H9 (cell line): ENCODE data around the gene TMEM108. TPM values are rescaled to one million over a fixed set of nuclear protein-coding genes. Genes with fewer than 3 reads are reported as not detected.

Experiments
- DNase-seq: peaks from one replicate; pipeline ENCODE4 v3.0.0-alpha.2; 2017
- H2AFZ ChIP-seq: one replicate; pipeline ENCODE4 v1.6.1; 2013; ENCODE audit warnings: mild to moderate bottlenecking, low read length, control low read depth, moderate library complexity
- H2AK5ac ChIP-seq: 2 replicates; pipeline ENCODE4 v1.6.1; 2013; ENCODE audit warnings: low read length, control low read depth, mixed read lengths; ENCODE audit not compliant: insufficient read length
- H2BK120ac ChIP-seq: one replicate; pipeline ENCODE4 v1.6.1; 2013; ENCODE audit warnings: low read depth, mild to moderate bottlenecking, low read length, control low read depth, inconsistent platforms; ENCODE audit not compliant: poor library complexity, severe bottlenecking
- H2BK12ac ChIP-seq: 2 replicates; pipeline ENCODE4 v1.6.1; 2013; ENCODE audit warnings: low read length, control low read depth, mixed read lengths, low read depth; ENCODE audit not compliant: insufficient read length
- H2BK15ac ChIP-seq: 2 replicates; pipeline ENCODE4 v1.6.1; 2013; ENCODE audit warnings: low read depth, low read length, control low read depth
- H2BK20ac ChIP-seq: one replicate; pipeline ENCODE4 v1.6.1; 2013; ENCODE audit warnings: low read depth, mild to moderate bottlenecking, low read length, control low read depth, inconsistent platforms; ENCODE audit not compliant: poor library complexity, severe bottlenecking
- H2BK5ac ChIP-seq: 2 replicates; pipeline ENCODE4 v1.6.1; 2013; ENCODE audit warnings: low read length, control low read depth, mixed read lengths; ENCODE audit not compliant: insufficient read length
- H3K14ac ChIP-seq: 2 replicates; pipeline ENCODE4 v1.6.1; 2013; ENCODE audit warnings: low read length, control low read depth; ENCODE audit not compliant: insufficient read depth
- H3K18ac ChIP-seq: 2 replicates; pipeline ENCODE4 v1.6.1; 2013; ENCODE audit warnings: low read depth, mild to moderate bottlenecking, mixed read lengths, low read length, control low read depth; ENCODE audit not compliant: insufficient read length
- H3K23ac ChIP-seq: 2 replicates; pipeline ENCODE4 v1.6.1; 2013; ENCODE audit warnings: low read length, control low read depth, mixed read lengths, low read depth; ENCODE audit not compliant: insufficient read length
- H3K23me2 ChIP-seq: 2 replicates; pipeline ENCODE4 v1.6.1; 2013; ENCODE audit warnings: low read depth, mild to moderate bottlenecking, mixed read lengths, low read length, control low read depth; ENCODE audit not compliant: insufficient read length, poor library complexity, severe bottlenecking
- H3K27ac ChIP-seq: 2 replicates; pipeline ENCODE4 v1.5.1; 2013; ENCODE audit warnings: low read length, control low read depth, mixed read lengths, low read depth; ENCODE audit not compliant: insufficient read length
- H3K27me3 ChIP-seq: 2 replicates; pipeline ENCODE4 v1.6.1; 2013; ENCODE audit warnings: low read length, control low read depth, inconsistent platforms; ENCODE audit not compliant: insufficient read depth
- H3K4ac ChIP-seq: 2 replicates; pipeline ENCODE4 v1.6.1; 2013; ENCODE audit warnings: low read depth, mild to moderate bottlenecking, control low read depth, inconsistent platforms, low read length, moderate library complexity
- H3K4me1 ChIP-seq: 2 replicates; pipeline ENCODE4 v1.6.1; 2013; ENCODE audit warnings: low read length, control low read depth, inconsistent platforms; ENCODE audit not compliant: insufficient read depth
- H3K4me2 ChIP-seq: 2 replicates; pipeline ENCODE4 v1.6.1; 2013; ENCODE audit warnings: low read length, control low read depth, mixed read lengths; ENCODE audit not compliant: insufficient read length, insufficient read depth
- H3K56ac ChIP-seq: 2 replicates; pipeline ENCODE4 v1.6.1; 2013; ENCODE audit warnings: low read depth, mild to moderate bottlenecking, mixed read lengths, low read length, control low read depth; ENCODE audit not compliant: insufficient read length
- H3K79me1 ChIP-seq: 2 replicates; pipeline ENCODE4 v1.6.1; 2013; ENCODE audit warnings: low read depth, mild to moderate bottlenecking, moderate library complexity, low read length, control low read depth, inconsistent platforms; ENCODE audit not compliant: insufficient read depth, poor library complexity, severe bottlenecking
- H3K79me2 ChIP-seq: 2 replicates; pipeline ENCODE4 v1.6.1; 2013; ENCODE audit warnings: low read length, control low read depth, inconsistent platforms; ENCODE audit not compliant: insufficient read depth
- H3K9ac ChIP-seq: 2 replicates; pipeline ENCODE4 v1.6.1; 2013; ENCODE audit warnings: low read length, control low read depth, mixed read lengths; ENCODE audit not compliant: insufficient read length; ENCODE audit errors: extremely low read depth
- H3K9me3 ChIP-seq: one replicate; pipeline ENCODE4 v1.6.1; 2013; ENCODE audit warnings: low read depth, low read length, inconsistent platforms; ENCODE audit not compliant: control insufficient read depth
- H3T11ph ChIP-seq: one replicate; pipeline ENCODE4 v1.6.1; 2013; ENCODE audit warnings: mild to moderate bottlenecking, low read length, control low read depth, inconsistent platforms
- H4K20me1 ChIP-seq: one replicate; pipeline ENCODE4 v1.6.1; 2013; ENCODE audit not compliant: control insufficient read depth, insufficient read length, insufficient read depth
- H4K5ac ChIP-seq: 2 replicates; pipeline ENCODE4 v1.6.1; 2013; ENCODE audit warnings: low read depth, mild to moderate bottlenecking, mixed read lengths, low read length, control low read depth; ENCODE audit not compliant: insufficient read length
- H4K8ac ChIP-seq: replicated peaks from 2 replicates; pipeline ENCODE4 v1.6.1; 2013; ENCODE audit warnings: low read length, control low read depth, mixed read lengths, low read depth; ENCODE audit not compliant: insufficient read length
- H4K91ac ChIP-seq: 2 replicates; pipeline ENCODE4 v1.6.1; 2013; ENCODE audit warnings: low read depth, mild to moderate bottlenecking, moderate library complexity, mixed read lengths, low read length, control low read depth; ENCODE audit not compliant: insufficient read length
- H3K27ac Mint-ChIP-seq, 3 experiments: 2 replicates in 2 of 3; 3 replicates in 1 of 3; pipeline ENCODE4 v1.8.0; 2020 to 2021; ENCODE audit warnings: mixed read lengths in 3 of 3, mild to moderate bottlenecking in 1 of 3, moderate library complexity in 1 of 3
- H3K27me3 Mint-ChIP-seq: 2 replicates; pipeline ENCODE4 v1.8.0; 2021; ENCODE audit warnings: low read depth, mild to moderate bottlenecking, moderate library complexity, mixed read lengths
- H3K36me3 Mint-ChIP-seq, 3 experiments: 2 replicates in 2 of 3; 3 replicates in 1 of 3; pipeline ENCODE4 v1.8.0; 2020 to 2021; ENCODE audit warnings: low read depth in 3 of 3, mixed read lengths in 3 of 3; ENCODE audit not compliant: insufficient read depth in 1 of 3
- H3K4me1 Mint-ChIP-seq, 2 experiments: 2 replicates each; pipeline ENCODE4 v1.8.0; 2020; ENCODE audit warnings: mixed read lengths in 2 of 2
- H3K4me3 Mint-ChIP-seq, 2 experiments: 2 replicates in 1 of 2; 3 replicates in 1 of 2; pipeline ENCODE4 v1.8.0; 2020 to 2021; ENCODE audit warnings: mild to moderate bottlenecking in 2 of 2, mixed read lengths in 2 of 2, moderate library complexity in 1 of 2
- H3K9me3 Mint-ChIP-seq, 2 experiments: 2 replicates in 1 of 2; 3 replicates in 1 of 2; pipeline ENCODE4 v1.8.0; 2020; ENCODE audit warnings: mild to moderate bottlenecking in 2 of 2, mixed read lengths in 2 of 2, moderate library complexity in 1 of 2
- WGBS: extraction: QIAGEN DNeasy Blood & Tissue Kit; methylation state at CpG from one replicate; pipeline ENCODE4 v1.1.7; 2013; ENCODE audit warnings: missing lambda C conversion rate, low lambda C conversion rate, mixed read lengths; ENCODE audit not compliant: insufficient read length; ENCODE audit errors: extremely low coverage; 5-methylcytosine and 5-hydroxymethylcytosine counted together
- total RNA-seq: library from RNA; stranded (reverse); gene quantifications from 2 replicates; pipeline ENCODE4 v1.2.1, GENCODE V29; 2021
- TF ChIP-seq, protein P1 (sequence below): fragments of 200-600 bp; sonication (generic); conservative IDR thresholded peaks from 3 replicates; pipeline ENCODE4 v1.8.0; 2021; ENCODE audit warnings: antibody characterized with exemption, mild to moderate bottlenecking

TMEM108 gene
- total RNA-seq, 1 experiment from 2014 or later, result 5.0 TPM

GRCh38 chr3:133367956-133368355 lies 329.8 kb downstream of the TMEM108 start:
- H3K18ac ChIP-seq, result no peak overlapping the region
- H3K9me3 ChIP-seq, result no peaks in the 10 kb centered on the region
- H4K20me1 ChIP-seq, result no peaks in the 10 kb centered on the region
- Mint-ChIP-seq H3K4me1 (peaks cover 1% of the 10 kb centered on the region in 2 experiments; a peak in 2 of 4 replicates), H3K27ac (no peak overlapping the region), H3K36me3 (no peaks in the 10 kb centered on the region), H3K9me3 (no peaks in the 10 kb centered on the region), H3K4me3 (no peak overlapping the region), H3K27me3 (no peaks in the 10 kb centered on the region)
- no peak overlapping the region for H3K4ac ChIP-seq
- H3K4me2 ChIP-seq, result no peak overlapping the region
- no peak overlapping the region for H2AK5ac ChIP-seq
- no peak overlapping the region for H3K27ac ChIP-seq
- H2BK5ac ChIP-seq, result no peak overlapping the region
- WGBS, result no CpG with 5 or more reads among the region's 1 CpG
- no peak overlapping the region for H2BK12ac ChIP-seq
- no peak overlapping the region for H4K5ac ChIP-seq
- no peak for DNase-seq
- H3K56ac ChIP-seq, result no peak overlapping the region
- H2AFZ ChIP-seq, result no peak overlapping the region
- H3K23ac ChIP-seq, result no peak overlapping the region
- H3K9ac ChIP-seq, result no peak overlapping the region
- no peak overlapping the region for H2BK15ac ChIP-seq
- H3K4me1 ChIP-seq, result no peaks in the 10 kb centered on the region
- H3K23me2 ChIP-seq, result no peaks in the 10 kb centered on the region
- no peaks in the 10 kb centered on the region for H3K79me2 ChIP-seq
- no peak overlapping the region for H2BK120ac ChIP-seq
- no peak overlapping the region for H2BK20ac ChIP-seq
- H3K14ac ChIP-seq, result no peak overlapping the region
- H4K8ac ChIP-seq, result no peak overlapping the region
- no peaks in the 10 kb centered on the region for H3K79me1 ChIP-seq
- no peak overlapping the region for H4K91ac ChIP-seq
- no peaks in the 10 kb centered on the region for H3K27me3 ChIP-seq
- TF ChIP-seq, protein P1, sequence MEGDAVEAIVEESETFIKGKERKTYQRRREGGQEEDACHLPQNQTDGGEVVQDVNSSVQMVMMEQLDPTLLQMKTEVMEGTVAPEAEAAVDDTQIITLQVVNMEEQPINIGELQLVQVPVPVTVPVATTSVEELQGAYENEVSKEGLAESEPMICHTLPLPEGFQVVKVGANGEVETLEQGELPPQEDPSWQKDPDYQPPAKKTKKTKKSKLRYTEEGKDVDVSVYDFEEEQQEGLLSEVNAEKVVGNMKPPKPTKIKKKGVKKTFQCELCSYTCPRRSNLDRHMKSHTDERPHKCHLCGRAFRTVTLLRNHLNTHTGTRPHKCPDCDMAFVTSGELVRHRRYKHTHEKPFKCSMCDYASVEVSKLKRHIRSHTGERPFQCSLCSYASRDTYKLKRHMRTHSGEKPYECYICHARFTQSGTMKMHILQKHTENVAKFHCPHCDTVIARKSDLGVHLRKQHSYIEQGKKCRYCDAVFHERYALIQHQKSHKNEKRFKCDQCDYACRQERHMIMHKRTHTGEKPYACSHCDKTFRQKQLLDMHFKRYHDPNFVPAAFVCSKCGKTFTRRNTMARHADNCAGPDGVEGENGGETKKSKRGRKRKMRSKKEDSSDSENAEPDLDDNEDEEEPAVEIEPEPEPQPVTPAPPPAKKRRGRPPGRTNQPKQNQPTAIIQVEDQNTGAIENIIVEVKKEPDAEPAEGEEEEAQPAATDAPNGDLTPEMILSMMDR, result no peak
- H3T11ph ChIP-seq, result no peak overlapping the region
